Measurements from ENCODE around the gene TTC9B.

TTC9B gene

GRCh38 chr19:40247178-40247577, 29.0 kb upstream of the TTC9B start:
- no peak for TF ChIP-seq CTCF (IDR thresholded peaks at IDR 0.05; ENCODE audit: insufficient read depth, low read length, poor library complexity, severe bottlenecking)
- H3K36me3 ChIP-seq (ENCODE audit: control insufficient read depth, insufficient read depth, low read length): peaks cover 18% of the 10 kb centered on the region
- no peak for DNase-seq (ENCODE audit: extremely low read depth, insufficient read length)
- no peaks in the 10 kb centered on the region for H3K27me3 ChIP-seq (replicated peaks; ENCODE audit: control insufficient read depth, insufficient read depth, low read length)
- H3K4me3 ChIP-seq (replicated peaks; ENCODE audit: low read depth, low read length): no peak overlapping the region

GRCh38 chr19:40246292-40247073, 28.3 kb upstream of the TTC9B start:
- H3K36me3 ChIP-seq (ENCODE audit: control insufficient read depth, insufficient read depth, low read length): peaks cover 19% of the 10 kb centered on the region
- no peak for DNase-seq (ENCODE audit: extremely low read depth, insufficient read length)
- TF ChIP-seq CTCF (IDR thresholded peaks at IDR 0.05; ENCODE audit: insufficient read depth, low read length, poor library complexity, severe bottlenecking): no peak
- no peaks in the 10 kb centered on the region for H3K27me3 ChIP-seq (replicated peaks; ENCODE audit: control insufficient read depth, insufficient read depth, low read length)
- no peak overlapping the region for H3K4me3 ChIP-seq (replicated peaks; ENCODE audit: low read depth, low read length)

GRCh38 chr19:40245506-40246128, 27.4 kb upstream of the TTC9B start:
- DNase-seq (ENCODE audit: extremely low read depth, insufficient read length): no peak
- no peak for TF ChIP-seq CTCF (IDR thresholded peaks at IDR 0.05; ENCODE audit: insufficient read depth, low read length, poor library complexity, severe bottlenecking)
- peaks cover 18% of the 10 kb centered on the region for H3K36me3 ChIP-seq (ENCODE audit: control insufficient read depth, insufficient read depth, low read length)
- H3K4me3 ChIP-seq (replicated peaks; ENCODE audit: low read depth, low read length): no peak overlapping the region
- no peaks in the 10 kb centered on the region for H3K27me3 ChIP-seq (replicated peaks; ENCODE audit: control insufficient read depth, insufficient read depth, low read length)

GRCh38 chr19:40244579-40245317, 26.6 kb upstream of the TTC9B start:
- no peaks in the 10 kb centered on the region for H3K27me3 ChIP-seq (replicated peaks; ENCODE audit: control insufficient read depth, insufficient read depth, low read length)
- TF ChIP-seq CTCF (IDR thresholded peaks at IDR 0.05; ENCODE audit: insufficient read depth, low read length, poor library complexity, severe bottlenecking): no peak
- no peak for DNase-seq (ENCODE audit: extremely low read depth, insufficient read length)
- H3K4me3 ChIP-seq (replicated peaks; ENCODE audit: low read depth, low read length): no peak overlapping the region
- peaks cover 17% of the 10 kb centered on the region for H3K36me3 ChIP-seq (ENCODE audit: control insufficient read depth, insufficient read depth, low read length)

GRCh38 chr19:40243181-40243580, 25.0 kb upstream of the TTC9B start:
- TF ChIP-seq CTCF (IDR thresholded peaks at IDR 0.05; ENCODE audit: insufficient read depth, low read length, poor library complexity, severe bottlenecking): no peak
- H3K27me3 ChIP-seq (replicated peaks; ENCODE audit: control insufficient read depth, insufficient read depth, low read length): no peaks in the 10 kb centered on the region
- no peak for DNase-seq (ENCODE audit: extremely low read depth, insufficient read length)

More at GRCh38 chr19:40243181-40243580, 25.0 kb upstream of the TTC9B start:
- H3K36me3 ChIP-seq (ENCODE audit: control insufficient read depth, insufficient read depth, low read length): peaks cover 18% of the 10 kb centered on the region
- H3K4me3 ChIP-seq (replicated peaks; ENCODE audit: low read depth, low read length): no peak overlapping the region

Data from GM06990 (cell line).